ENCODE measurements around the gene AMT.
"Not testable (repeated sequence)": the region's sequence is repeated elsewhere in the genome, so short reads cannot be mapped to it uniquely, and the experiment has no call there.

Gene AMT

DNA sequence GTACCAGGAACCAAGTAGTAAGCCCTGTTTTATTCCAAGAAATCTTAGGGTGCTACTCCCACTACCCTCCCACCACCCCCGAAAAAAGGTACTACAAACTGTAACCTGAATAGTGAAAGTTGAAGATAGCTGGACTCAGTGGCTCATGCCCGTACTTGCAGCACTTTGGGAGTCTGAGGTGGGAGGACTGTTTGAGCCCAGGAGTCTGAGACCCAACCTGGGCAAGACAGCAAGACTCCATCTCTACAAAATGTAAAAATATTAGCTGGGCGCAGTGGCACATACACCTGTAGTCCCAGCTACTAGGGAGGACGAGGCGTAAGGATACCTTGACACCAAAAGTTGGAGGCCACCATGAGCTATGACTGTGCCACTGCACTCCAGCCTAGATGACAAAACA is 18.4 kb downstream of the AMT start:
- DNase-seq (ENCODE audit: low read depth): no peak
- no peak overlapping the region for H3K4me3 ChIP-seq (ENCODE audit: low read length)
- TF ChIP-seq, protein P1, sequence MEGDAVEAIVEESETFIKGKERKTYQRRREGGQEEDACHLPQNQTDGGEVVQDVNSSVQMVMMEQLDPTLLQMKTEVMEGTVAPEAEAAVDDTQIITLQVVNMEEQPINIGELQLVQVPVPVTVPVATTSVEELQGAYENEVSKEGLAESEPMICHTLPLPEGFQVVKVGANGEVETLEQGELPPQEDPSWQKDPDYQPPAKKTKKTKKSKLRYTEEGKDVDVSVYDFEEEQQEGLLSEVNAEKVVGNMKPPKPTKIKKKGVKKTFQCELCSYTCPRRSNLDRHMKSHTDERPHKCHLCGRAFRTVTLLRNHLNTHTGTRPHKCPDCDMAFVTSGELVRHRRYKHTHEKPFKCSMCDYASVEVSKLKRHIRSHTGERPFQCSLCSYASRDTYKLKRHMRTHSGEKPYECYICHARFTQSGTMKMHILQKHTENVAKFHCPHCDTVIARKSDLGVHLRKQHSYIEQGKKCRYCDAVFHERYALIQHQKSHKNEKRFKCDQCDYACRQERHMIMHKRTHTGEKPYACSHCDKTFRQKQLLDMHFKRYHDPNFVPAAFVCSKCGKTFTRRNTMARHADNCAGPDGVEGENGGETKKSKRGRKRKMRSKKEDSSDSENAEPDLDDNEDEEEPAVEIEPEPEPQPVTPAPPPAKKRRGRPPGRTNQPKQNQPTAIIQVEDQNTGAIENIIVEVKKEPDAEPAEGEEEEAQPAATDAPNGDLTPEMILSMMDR (conservative IDR thresholded peaks at IDR 0.05; ENCODE audit: low read length): no peak

DNA sequence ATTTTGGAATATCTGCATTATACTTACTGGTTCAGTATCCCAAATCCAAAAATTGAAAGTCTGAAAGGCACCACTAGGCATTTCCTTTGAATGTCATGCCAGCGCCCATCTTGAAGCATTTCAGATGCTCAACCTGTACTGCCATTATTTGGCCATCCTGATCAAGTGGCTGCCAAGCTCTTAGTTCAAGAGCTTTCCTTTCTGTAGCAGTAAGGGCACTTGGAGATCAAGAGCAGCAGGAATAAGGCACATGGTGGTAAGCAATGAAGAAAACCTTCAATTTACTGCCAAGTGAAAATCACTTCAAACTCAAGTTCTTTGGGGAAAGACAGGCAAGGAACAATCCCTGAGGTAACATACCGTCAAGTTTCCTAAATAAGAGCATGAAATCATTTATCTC is 20.5 kb downstream of the AMT start:
- no peak overlapping the region for H3K4me3 ChIP-seq (ENCODE audit: low read length)
- TF ChIP-seq, protein P1 (conservative IDR thresholded peaks at IDR 0.05; ENCODE audit: low read length): no peak
- DNase-seq (ENCODE audit: low read depth): no peak

DNA sequence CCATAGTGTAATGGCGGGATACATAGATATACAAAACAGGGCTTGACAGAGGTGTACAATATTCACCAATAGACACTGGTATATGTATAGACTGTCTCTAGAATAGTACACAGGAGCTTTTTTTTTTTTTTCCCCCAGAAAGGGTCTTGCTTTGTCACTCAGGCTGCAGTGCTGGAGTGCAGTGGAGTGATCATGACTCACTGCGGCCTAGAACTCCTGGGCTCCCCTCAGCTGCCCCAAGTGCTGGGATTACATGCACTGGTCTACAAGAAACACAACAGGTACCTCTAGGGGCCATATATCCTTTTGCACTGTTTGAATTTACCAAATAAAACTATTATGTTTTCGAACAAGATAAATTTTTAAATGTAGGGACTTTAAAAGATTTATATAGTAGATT is 22.8 kb downstream of the AMT start:
- TF ChIP-seq, protein P1 (conservative IDR thresholded peaks at IDR 0.05; ENCODE audit: low read length): no peak
- no peak for DNase-seq (ENCODE audit: low read depth)
- no peak overlapping the region for H3K4me3 ChIP-seq (ENCODE audit: low read length)

DNA sequence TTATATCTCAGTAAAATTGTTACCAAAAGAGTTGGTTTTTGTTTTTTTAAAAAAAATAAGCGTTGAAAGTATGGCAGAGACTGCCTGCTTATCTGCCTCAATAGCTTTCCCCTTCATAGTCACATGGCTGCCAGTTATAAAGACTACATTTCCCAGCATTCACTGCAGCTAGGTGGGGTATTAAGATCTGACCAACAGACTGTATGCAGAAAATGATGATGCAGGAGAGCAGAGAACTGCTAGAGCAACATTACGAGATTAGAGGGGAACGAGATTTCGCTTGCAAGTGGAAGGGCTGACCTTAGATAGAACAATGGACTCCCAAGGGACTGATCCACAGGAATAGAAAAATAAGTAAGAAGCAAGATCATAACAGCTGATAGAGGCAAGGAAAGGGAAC is 24.8 kb downstream of the AMT start:
- no peak overlapping the region for H3K4me3 ChIP-seq (ENCODE audit: low read length)
- no peak for DNase-seq (ENCODE audit: low read depth)
- TF ChIP-seq, protein P1 (conservative IDR thresholded peaks at IDR 0.05; ENCODE audit: low read length): no peak

DNA sequence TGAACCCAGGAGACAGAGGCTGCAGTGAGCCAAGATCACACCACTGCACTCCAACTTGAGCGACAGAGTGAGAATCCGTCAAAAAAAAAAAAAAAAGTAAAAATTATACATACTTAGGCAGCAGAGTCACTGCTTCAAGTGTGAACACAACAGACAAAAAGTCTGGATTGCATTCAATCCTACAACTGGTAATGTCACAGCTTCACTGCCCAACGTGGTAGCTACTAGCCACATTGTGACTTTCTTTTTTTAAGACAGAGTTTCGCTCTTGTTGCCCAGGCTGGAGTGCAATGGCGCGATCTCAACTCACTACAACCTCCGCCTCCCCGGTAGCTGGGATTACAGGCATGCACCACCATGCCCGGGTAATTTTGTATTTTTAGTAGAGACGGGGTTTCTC is 31.0 kb downstream of the AMT start:
- DNase-seq (ENCODE audit: low read depth); H3K4me3 ChIP-seq (ENCODE audit: low read length): not testable (repeated sequence)

DNA sequence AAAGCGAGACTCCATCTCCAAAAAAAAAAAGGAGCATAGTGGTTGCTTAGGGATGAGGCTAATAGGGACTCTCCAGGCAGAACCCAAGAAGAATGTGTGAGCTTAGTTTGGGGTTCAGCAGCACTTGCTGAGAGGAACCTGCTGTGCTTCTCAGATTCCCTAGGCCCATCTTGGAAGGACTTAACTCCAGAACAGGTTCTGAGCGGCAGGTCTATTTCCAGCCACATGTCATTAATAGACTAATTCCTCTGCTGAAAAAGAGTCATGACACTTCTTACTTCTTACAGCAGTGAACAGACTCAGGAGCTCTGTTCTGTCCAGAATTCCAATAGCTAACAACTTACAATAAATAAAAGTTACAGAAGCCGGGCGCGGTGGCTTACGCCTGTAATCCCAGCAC is 33.0 kb downstream of the AMT start:
- TF ChIP-seq, protein P1 (conservative IDR thresholded peaks at IDR 0.05; ENCODE audit: low read length): no peak
- no peak overlapping the region for H3K4me3 ChIP-seq (ENCODE audit: low read length)
- no peak for DNase-seq (ENCODE audit: low read depth)

DNA sequence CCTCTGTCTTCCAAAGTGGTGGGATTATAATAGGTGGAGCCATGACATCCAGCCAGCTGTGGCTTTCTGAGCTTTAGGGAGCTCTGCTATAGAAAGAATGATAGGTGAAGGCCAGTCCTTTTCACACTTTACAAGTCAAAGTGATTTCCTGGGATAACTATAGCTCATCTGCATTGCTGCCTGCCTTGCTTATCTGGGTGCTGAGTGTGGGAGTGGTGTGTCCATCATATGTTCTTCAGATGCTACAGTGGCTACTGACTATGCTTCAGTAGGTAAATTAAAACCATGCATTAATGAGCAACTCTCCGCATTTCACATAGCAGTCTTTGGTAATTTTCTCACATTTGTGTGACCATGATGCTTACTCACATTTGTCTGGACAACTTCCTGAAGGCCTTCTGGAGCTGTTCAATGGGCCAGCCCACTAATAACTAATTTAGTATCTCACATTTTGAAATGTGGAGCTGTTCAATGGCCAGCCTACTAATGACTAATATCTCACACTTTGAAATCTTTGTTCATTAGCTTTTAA is 33.9 kb downstream of the AMT start:
- H3K4me3 ChIP-seq (ENCODE audit: low read length): no peak overlapping the region
- peak; percentile 64 for DNase-seq (ENCODE audit: low read depth)

More for the DNA sequence above, 33.9 kb downstream of the AMT start:
- TF ChIP-seq, protein P1 (conservative IDR thresholded peaks at IDR 0.05; ENCODE audit: low read length): no peak

Data from AG10803 (cell line).